HepG2 (cell line): ENCODE results near the gene SCAI. TPM values are rescaled to one million over a fixed set of nuclear protein-coding genes. Genes with fewer than 3 reads are reported as not detected.

Source experiments
- AGO2 ChIP-seq: fragments of 200-400 bp; formaldehyde crosslinking; optimal IDR thresholded peaks from 2 replicates; pipeline ENCODE3; 2017; ENCODE audit warnings: mild to moderate bottlenecking, low read depth, low read length, moderate library complexity
- CBFB ChIP-seq: sonication (generic); formaldehyde crosslinking; IDR thresholded peaks from 2 replicates; pipeline ENCODE4 v1.4.0; 2020; ENCODE audit warnings: missing genetic modification reagents
- CTCF ChIP-seq: sonication (generic); formaldehyde crosslinking; IDR thresholded peaks from 2 replicates; pipeline ENCODE4 v1.5.0; 2020; ENCODE audit warnings: mild to moderate bottlenecking, missing genetic modification reagents, moderate library complexity
- FOXO1 ChIP-seq: sonication (generic); formaldehyde crosslinking; IDR thresholded peaks from 2 replicates; pipeline ENCODE4 v1.4.0; 2020; ENCODE audit warnings: missing genetic modification reagents
- HCFC1 ChIP-seq: fragments of 150-350 bp; IDR thresholded peaks from 2 replicates; pipeline ENCODE4 v1.6.1; 2014; ENCODE audit warnings: low read depth, low read length
- NAIF1 ChIP-seq: sonication (generic); formaldehyde crosslinking; IDR thresholded peaks from 2 replicates; pipeline ENCODE4 v1.5.0; 2020; ENCODE audit warnings: mild to moderate bottlenecking, missing genetic modification reagents, borderline replicate concordance
- NR3C1 ChIP-seq: sonication (generic); formaldehyde crosslinking; IDR thresholded peaks from 2 replicates; pipeline ENCODE4 v1.4.0; 2020; ENCODE audit warnings: missing genetic modification reagents
- PAF1 ChIP-seq: IDR thresholded peaks from 2 replicates; pipeline ENCODE4 v1.6.1; 2016; ENCODE audit warnings: missing genetic modification reagents, missing compliant biosample characterization
- PBX3 ChIP-seq: sonication (generic); formaldehyde crosslinking; IDR thresholded peaks from 2 replicates; pipeline ENCODE4 v1.8.1; 2023; ENCODE audit warnings: missing genetic modification reagents, inconsistent platforms, borderline replicate concordance
- PHF21A ChIP-seq: sonication (generic); formaldehyde crosslinking; IDR thresholded peaks from 2 replicates; pipeline ENCODE4 v1.5.0; 2020; ENCODE audit warnings: mild to moderate bottlenecking, missing genetic modification reagents
- SKI ChIP-seq: fragments of 450-650 bp; IDR thresholded peaks from one replicate; pipeline ENCODE4 v1.6.1; 2018; ENCODE audit warnings: mild to moderate bottlenecking; ENCODE audit not compliant: partially characterized antibody
- SP4 ChIP-seq: sonication (generic); formaldehyde crosslinking; IDR thresholded peaks from 2 replicates; pipeline ENCODE4 v1.8.1; 2023; ENCODE audit warnings: mild to moderate bottlenecking, missing genetic modification reagents
- ZBTB4 ChIP-seq: sonication (generic); formaldehyde crosslinking; IDR thresholded peaks from 2 replicates; pipeline ENCODE4 v1.4.0; 2020; ENCODE audit warnings: missing genetic modification reagents, mild to moderate bottlenecking, borderline replicate concordance
- ZNF17 ChIP-seq: sonication (generic); formaldehyde crosslinking; IDR thresholded peaks from 2 replicates; pipeline ENCODE4 v1.5.0; 2020; ENCODE audit warnings: mild to moderate bottlenecking, missing genetic modification reagents
- ZNF24 ChIP-seq: fragments of 450-650 bp; IDR thresholded peaks from 2 replicates; pipeline ENCODE4 v1.6.1; 2017; ENCODE audit warnings: antibody characterized with exemption, mild to moderate bottlenecking
- ZNF30 ChIP-seq: sonication (generic); formaldehyde crosslinking; IDR thresholded peaks from 2 replicates; pipeline ENCODE4 v1.5.0; 2020; ENCODE audit warnings: mild to moderate bottlenecking, missing genetic modification reagents
- ZNF367 ChIP-seq: sonication (generic); formaldehyde crosslinking; IDR thresholded peaks from 2 replicates; pipeline ENCODE4 v1.4.0; 2020; ENCODE audit warnings: missing genetic modification reagents, borderline replicate concordance
- polyA plus RNA-seq, 8 experiments: library from polyadenylated mRNA; depleted of rRNA in 3 of 8; stranded (reverse) in 7 of 8; unstranded in 1 of 8; fragments of >200 nt; fragmentation: Illumina TruSeq in 4 of 8; extraction: Trizol in 4 of 8; gene quantifications; 2 replicates each; pipeline versions ENCODE4 v1.2.1 to v1.2.3, GENCODE V29; 2011 to 2016; ENCODE audit warnings: low read depth in 4 of 8, missing spikeins in 1 of 8, mixed read lengths in 1 of 8; ENCODE audit not compliant: insufficient read depth in 1 of 8
- total RNA-seq, 5 experiments: library from RNA; depleted of rRNA; stranded (reverse); fragments of >200 nt; fragmentation: Illumina TruSeq; extraction: Trizol; gene quantifications; 2 replicates each; pipeline ENCODE4 v1.2.3, GENCODE V29; 2016; ENCODE audit warnings: low read depth in 1 of 5
- TF ChIP-seq, protein P1 (sequence below), 2 experiments: sonication (generic) in 1 of 2; formaldehyde crosslinking in 1 of 2; IDR thresholded peaks; 2 replicates each; pipeline versions ENCODE4 v1.4.0 to v1.6.1; 2018 to 2020; ENCODE audit warnings: missing genetic modification reagents in 2 of 2, borderline replicate concordance in 1 of 2, low read depth in 1 of 2, mild to moderate bottlenecking in 1 of 2, missing biosample characterization in 1 of 2
- TF ChIP-seq, protein P2 (sequence below): sonication (generic); formaldehyde crosslinking; IDR thresholded peaks from 2 replicates; pipeline ENCODE4 v1.4.0; 2020; ENCODE audit warnings: mild to moderate bottlenecking, missing genetic modification reagents

The SCAI gene
- total and polyA plus RNA-seq, 2 of the 13 experiments (the other 11 are each of a cell fraction or from before 2014, with no cell fraction given): 4.4 to 8.4 TPM

DNA sequence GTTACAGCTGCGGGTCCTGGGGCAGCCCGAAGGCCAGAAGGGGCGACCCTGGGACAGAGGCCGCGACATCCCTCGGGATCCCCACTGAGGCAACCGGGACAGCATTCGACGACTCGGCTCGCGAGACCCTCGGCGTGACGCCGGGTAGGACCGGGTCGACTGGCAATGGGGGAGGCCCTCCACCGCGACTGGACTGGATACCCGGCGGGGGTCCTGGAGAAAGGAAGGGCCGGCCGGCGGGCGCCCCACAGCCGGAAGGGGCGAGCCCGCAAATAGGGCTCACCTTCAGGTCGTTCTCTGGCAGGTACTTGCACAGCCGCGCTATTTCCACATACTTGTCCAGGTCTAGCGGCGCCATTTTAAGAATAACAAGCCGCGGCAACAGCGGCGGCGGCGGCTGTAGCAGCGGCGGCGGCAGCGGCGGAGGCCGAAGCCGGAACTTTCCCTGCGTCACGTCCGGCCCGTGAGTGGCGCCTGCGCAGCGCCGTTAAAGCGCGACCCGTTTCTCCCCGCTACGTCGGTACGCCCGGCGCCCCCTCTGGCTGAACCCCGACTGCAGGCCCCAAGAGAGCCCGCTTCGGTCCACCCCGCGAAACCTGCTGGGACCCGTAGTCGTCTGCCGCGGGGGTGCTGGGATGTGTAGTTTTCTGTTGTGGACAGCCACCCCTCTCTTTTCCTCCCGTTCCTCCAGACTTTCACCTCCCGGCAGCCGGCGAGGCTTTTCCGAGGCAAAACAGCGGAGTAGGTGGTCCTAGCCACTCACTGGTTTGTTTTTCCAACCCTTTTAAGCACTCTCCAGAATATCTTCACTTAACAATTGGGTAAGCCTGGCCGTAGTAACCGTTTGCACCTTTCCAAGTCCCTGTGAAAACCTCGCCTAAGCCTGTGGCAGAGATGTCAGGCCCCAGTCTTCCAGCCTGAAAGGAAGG, 46.3 kb upstream of the SCAI start, which contains the start of gene PPP6C (continued):
- TF ChIP-seq CTCF (CRISPR knock-in tag) (peak; percentile 93), FOXO1 (CRISPR knock-in tag) (peak; percentile 52; the same call in 1 of the 2 replicates), ZBTB4 (CRISPR knock-in tag) (0 out of 2 replicates have a peak, but pooled peaks have one; percentile 46), HCFC1 (peak; percentile 95), NR3C1 (no peak), AGO2 (peak; percentile 50), SP4 (peak; percentile 71), ZNF17 (CRISPR knock-in tag) (no peak), NAIF1 (CRISPR knock-in tag) (peak; percentile 87; the same call in 1 of the 2 replicates), PBX3 (CRISPR knock-in tag) (no peak), SKI (peak; percentile 11), PHF21A (CRISPR knock-in tag) (peak; percentile 56), ZNF24 (no peak), ZNF30 (no peak), PAF1 (CRISPR knock-in tag) (no peak), ZNF367 (CRISPR knock-in tag) (no peak), CBFB (CRISPR knock-in tag) (peak; percentile 77)
- TF ChIP-seq, protein P1, sequence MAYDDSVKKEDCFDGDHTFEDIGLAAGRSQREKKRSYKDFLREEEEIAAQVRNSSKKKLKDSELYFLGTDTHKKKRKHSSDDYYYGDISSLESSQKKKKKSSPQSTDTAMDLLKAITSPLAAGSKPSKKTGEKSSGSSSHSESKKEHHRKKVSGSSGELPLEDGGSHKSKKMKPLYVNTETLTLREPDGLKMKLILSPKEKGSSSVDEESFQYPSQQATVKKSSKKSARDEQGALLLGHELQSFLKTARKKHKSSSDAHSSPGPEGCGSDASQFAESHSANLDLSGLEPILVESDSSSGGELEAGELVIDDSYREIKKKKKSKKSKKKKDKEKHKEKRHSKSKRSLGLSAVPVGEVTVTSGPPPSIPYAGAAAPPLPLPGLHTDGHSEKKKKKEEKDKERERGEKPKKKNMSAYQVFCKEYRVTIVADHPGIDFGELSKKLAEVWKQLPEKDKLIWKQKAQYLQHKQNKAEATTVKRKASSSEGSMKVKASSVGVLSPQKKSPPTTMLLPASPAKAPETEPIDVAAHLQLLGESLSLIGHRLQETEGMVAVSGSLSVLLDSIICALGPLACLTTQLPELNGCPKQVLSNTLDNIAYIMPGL (CRISPR knock-in tag; IDR thresholded peaks at IDR 0.05; ENCODE audit: borderline replicate concordance in 1 of 2, low read depth in 1 of 2): peak; percentile 74 to 88
- TF ChIP-seq, protein P2, sequence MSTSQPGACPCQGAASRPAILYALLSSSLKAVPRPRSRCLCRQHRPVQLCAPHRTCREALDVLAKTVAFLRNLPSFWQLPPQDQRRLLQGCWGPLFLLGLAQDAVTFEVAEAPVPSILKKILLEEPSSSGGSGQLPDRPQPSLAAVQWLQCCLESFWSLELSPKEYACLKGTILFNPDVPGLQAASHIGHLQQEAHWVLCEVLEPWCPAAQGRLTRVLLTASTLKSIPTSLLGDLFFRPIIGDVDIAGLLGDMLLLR: no peak; the same call in 1 of the 2 replicates
